ENCODE results near the gene PRG2.
"Not testable (repeated sequence)": the region's sequence is repeated elsewhere in the genome, so short reads cannot be mapped to it uniquely, and the experiment has no call there.

PRG2 gene

DNA sequence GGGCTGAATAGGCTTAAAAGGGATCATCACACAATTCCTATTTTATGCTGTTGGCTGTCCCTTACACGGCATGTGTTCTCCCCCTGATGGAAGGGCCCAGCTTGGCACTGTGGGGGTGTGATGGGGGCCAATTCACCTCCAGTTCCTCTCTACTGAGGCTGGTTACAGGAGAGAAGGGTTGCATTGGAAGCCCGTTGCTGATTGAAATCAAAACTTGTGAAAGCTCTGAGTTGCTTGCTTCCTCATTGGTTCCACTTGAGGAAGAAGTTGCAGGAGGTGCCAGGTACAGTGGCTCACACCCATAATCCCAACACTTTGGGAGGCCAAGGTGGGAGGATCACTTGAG is 13.3 kb upstream of the PRG2 start:
- H3K36me3 ChIP-seq (replicated peaks): no peaks in the 10 kb centered on the region
- peaks cover 3% of the 10 kb centered on the region for H3K27me3 ChIP-seq (replicated peaks)
- H3K4me3 ChIP-seq (ENCODE audit: low read depth, low read length): no peak overlapping the region
- DNase-seq: no peak
- TF ChIP-seq, protein P1, sequence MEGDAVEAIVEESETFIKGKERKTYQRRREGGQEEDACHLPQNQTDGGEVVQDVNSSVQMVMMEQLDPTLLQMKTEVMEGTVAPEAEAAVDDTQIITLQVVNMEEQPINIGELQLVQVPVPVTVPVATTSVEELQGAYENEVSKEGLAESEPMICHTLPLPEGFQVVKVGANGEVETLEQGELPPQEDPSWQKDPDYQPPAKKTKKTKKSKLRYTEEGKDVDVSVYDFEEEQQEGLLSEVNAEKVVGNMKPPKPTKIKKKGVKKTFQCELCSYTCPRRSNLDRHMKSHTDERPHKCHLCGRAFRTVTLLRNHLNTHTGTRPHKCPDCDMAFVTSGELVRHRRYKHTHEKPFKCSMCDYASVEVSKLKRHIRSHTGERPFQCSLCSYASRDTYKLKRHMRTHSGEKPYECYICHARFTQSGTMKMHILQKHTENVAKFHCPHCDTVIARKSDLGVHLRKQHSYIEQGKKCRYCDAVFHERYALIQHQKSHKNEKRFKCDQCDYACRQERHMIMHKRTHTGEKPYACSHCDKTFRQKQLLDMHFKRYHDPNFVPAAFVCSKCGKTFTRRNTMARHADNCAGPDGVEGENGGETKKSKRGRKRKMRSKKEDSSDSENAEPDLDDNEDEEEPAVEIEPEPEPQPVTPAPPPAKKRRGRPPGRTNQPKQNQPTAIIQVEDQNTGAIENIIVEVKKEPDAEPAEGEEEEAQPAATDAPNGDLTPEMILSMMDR (IDR thresholded peaks at IDR 0.05; ENCODE audit: low read depth, low read length, missing control alignments): no peak
- H3K27ac ChIP-seq: no peak overlapping the region
- in situ Hi-C loops (cut with HindIII; ENCODE audit: low pct_ligation_motif_present, low sequenced_read_pairs): no loop called here

DNA sequence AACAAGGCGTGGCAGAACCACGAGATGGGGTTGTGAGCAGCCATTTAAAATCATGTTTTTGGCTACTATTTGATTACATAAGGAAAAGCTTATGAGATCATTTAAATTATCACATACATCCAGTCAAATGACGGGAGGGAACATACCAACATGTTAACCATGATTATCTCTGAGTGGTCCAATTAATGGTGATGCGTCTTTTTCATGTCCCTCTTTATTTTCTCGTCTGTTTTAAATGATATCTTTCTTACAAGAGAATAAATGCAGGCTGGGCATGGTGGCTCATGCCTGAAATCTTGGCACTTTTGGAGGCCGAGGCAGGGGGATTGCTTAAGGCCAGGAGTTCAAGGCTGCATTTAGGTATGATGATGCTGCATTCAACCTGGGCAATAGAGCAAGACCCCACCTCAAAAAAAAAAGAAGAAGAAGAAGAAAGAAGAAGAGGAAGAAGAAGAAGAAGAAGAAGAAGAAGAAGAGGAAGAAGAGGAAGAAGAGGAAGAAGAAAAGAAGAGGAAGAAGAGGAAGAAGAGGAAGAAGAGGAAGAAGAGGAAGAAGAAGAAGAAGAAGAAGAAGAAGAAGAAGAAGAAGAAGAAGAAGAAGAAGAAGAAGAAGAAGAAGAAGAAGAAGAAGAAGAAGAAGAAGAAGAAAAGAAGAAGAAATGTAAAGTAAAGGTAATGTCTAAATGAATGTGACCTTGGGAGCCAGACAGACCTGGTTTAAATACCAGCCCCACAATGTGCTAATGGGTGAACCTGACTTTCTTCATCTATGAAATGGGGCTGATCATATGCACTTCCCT is 12.8 kb upstream of the PRG2 start:
- H3K27ac ChIP-seq; in situ Hi-C loops (cut with HindIII; ENCODE audit: low pct_ligation_motif_present, low sequenced_read_pairs); H3K4me3 ChIP-seq (ENCODE audit: low read depth, low read length); H3K36me3 ChIP-seq (replicated peaks); DNase-seq; H3K27me3 ChIP-seq (replicated peaks): not testable (repeated sequence)

DNA sequence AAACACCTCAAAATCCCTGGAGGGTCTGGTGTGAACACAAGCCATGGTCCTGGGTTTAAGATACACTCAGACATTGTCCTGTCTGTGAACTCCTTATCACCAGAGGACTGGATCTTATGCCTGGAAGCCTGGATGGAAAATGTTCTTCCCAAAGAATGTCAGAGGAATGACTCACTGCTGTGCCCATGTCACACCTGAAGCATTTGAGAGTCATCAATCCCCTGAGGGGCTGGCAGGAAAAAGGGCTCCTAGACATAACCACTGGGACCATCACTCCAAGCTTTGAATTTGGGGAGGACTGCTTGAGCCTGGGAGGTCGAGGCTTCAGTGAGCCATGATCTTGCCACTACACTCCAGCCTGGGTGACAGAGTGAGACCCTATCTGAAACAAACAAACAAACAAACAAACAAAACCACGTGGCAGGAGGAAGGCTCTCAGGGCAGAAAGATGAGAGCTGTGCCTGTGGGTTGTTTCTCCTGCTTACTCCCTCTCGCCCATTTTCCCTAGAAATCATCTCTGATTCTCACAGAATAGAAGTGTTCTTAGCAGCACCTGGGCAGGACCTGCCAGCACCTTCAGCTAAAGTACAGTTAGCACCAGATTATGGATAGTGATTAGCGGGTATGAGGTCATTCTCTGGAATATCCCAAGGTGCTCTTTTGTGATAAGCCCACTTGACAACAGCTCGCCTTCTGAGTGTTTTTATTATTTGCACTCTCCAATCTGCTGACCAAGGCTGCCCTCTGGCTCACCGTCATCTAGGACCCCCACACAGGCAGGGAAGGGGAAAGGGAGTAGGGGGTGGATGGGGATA is 11.9 kb upstream of the PRG2 start:
- Histone ChIP-seq H3K4me3 (ENCODE audit: low read depth, low read length) (no peak overlapping the region), H3K36me3 (replicated peaks) (no peaks in the 10 kb centered on the region), H3K27ac (no peak overlapping the region), H3K27me3 (replicated peaks) (peaks cover 3% of the 10 kb centered on the region)
- in situ Hi-C loops (cut with HindIII; ENCODE audit: low pct_ligation_motif_present, low sequenced_read_pairs): no loop called here
- TF ChIP-seq, protein P1 (IDR thresholded peaks at IDR 0.05; ENCODE audit: low read depth, low read length, missing control alignments): no peak
- DNase-seq: no peak

DNA sequence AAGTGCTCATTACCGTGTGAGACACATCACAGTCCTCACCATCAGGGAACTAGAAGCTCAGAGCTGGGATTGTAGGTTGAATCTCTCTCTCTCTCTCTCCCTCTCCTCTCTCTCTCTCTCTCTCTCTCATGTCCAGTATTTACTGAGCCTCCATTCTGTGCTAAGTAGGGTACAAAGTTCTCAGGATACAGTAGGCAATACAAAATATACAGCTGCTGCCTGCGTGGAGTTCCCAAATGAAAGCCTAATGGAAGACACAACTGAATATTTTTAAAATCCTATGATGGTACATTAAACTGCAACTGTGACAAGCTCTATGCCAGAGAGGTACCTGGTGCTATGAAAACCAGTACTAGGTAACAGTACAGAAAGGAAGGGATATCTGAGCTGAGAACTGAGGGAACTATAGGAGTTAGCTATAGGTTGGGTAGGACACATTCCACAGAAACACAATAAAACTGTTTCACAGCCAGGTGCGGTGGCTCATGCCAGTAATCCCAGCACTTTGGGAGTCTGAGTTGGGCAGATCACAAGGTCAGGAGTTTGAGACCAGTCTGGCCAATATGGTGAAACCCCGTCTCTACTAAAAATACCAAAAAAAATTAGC is 9.6 kb upstream of the PRG2 start:
- Histone ChIP-seq H3K36me3 (replicated peaks) (no peaks in the 10 kb centered on the region), H3K4me3 (ENCODE audit: low read depth, low read length) (no peak overlapping the region), H3K27ac (no peak overlapping the region), H3K27me3 (replicated peaks) (peaks cover 3% of the 10 kb centered on the region)
- in situ Hi-C loops (cut with HindIII; ENCODE audit: low pct_ligation_motif_present, low sequenced_read_pairs): no loop called here
- TF ChIP-seq, protein P1 (IDR thresholded peaks at IDR 0.05; ENCODE audit: low read depth, low read length, missing control alignments): no peak
- no peak for DNase-seq

DNA sequence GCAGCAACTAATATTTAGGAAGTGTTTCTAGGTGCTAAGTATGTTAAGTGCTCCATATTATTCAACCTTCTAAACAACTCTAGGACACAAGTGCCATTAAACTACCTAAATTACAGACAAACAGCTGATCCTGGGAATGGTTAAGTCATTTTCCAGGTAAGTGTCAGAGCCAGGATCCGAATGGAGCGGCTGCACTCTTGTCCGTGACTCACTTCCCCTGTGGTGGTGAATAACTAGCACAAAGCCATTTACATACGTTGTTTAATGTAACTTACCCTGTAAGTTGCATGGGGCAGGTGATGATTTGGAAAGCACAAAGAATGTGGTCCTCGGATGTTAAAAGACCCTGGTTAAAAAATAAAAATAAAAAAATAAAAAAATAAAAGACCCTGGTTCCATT is 8.8 kb upstream of the PRG2 start:
- Histone ChIP-seq H3K27me3 (replicated peaks) (peaks cover 3% of the 10 kb centered on the region), H3K4me3 (ENCODE audit: low read depth, low read length) (no peak overlapping the region), H3K27ac (no peak overlapping the region), H3K36me3 (replicated peaks) (no peaks in the 10 kb centered on the region)
- in situ Hi-C loops (cut with HindIII; ENCODE audit: low pct_ligation_motif_present, low sequenced_read_pairs): no loop called here
- DNase-seq: no peak
- TF ChIP-seq, protein P1 (IDR thresholded peaks at IDR 0.05; ENCODE audit: low read depth, low read length, missing control alignments): no peak

DNA sequence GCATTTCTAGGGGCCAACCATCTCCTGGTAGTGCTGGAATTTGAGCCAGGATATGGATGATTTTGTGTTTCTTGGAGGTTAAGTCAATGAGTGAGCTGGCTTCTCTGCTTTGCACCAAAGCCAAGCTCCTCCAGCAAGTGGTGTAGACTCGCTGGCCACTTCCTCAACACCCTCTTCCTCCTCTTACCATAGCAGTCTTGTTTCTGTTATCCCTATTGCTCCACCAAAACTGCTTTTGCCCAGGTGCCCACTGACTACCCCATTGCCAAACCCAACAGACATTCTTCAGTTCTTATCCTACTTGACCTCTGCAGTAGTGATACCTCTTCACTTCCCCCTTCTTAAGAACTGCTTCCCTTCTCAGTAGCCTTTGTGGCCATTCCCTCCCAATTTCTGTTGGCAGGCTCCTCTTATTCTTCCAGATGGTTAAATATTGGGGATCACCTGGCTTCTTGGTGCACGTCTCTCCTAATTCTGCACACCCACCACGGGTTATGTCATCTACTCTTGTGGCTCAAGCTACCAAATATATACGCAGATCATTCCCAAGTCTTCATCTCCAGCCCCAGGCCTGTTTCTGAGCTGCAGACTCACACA is 7.0 kb upstream of the PRG2 start:
- Histone ChIP-seq H3K36me3 (replicated peaks) (no peaks in the 10 kb centered on the region), H3K27ac (no peak overlapping the region), H3K4me3 (ENCODE audit: low read depth, low read length) (no peak overlapping the region), H3K27me3 (replicated peaks) (peaks cover 3% of the 10 kb centered on the region)
- no peak for DNase-seq
- TF ChIP-seq, protein P1 (IDR thresholded peaks at IDR 0.05; ENCODE audit: low read depth, low read length, missing control alignments): no peak
- in situ Hi-C loops (cut with HindIII; ENCODE audit: low pct_ligation_motif_present, low sequenced_read_pairs): no loop called here

All from brain microvascular endothelial cell (primary cell).